Testis (tissue), 2 donors: ENCODE measurements around the gene MTCL1.

Experiments used
- CTCF ChIP-seq, 3 experiments: fragments of 450-650 bp in 2 of 3; fragments of 200-600 bp in 1 of 3; sonication (generic) in 1 of 3; IDR thresholded peaks; one replicate each; pipeline ENCODE4 v1.5.1; 2016 to 2019; ENCODE audit warnings: antibody characterized with exemption in 3 of 3, mild to moderate bottlenecking in 2 of 3, moderate library complexity in 1 of 3
- POLR2A ChIP-seq: fragments of 450-650 bp; IDR thresholded peaks from one replicate; pipeline ENCODE4 v1.6.1; 2017; ENCODE audit warnings: antibody characterized with exemption, mild to moderate bottlenecking, moderate library complexity

- TF ChIP-seq POLR2A (no peak), CTCF (IDR thresholded peaks at IDR 0.05) (no peak)
Measured at GRCh38 chr18:8686611-8687010, 18.7 kb upstream of the MTCL1 start.
